GM12874 (cell line): ENCODE measurements around the gene RASGRF2.

ENCODE experiments used
- TF ChIP-seq, protein P1 (sequence below): IDR thresholded peaks from 2 replicates; pipeline ENCODE4 v1.5.1; 2011; ENCODE audit warnings: low read depth, mild to moderate bottlenecking, control low read depth, low read length, moderate library complexity; ENCODE audit not compliant: insufficient read depth

Gene RASGRF2

DNA sequence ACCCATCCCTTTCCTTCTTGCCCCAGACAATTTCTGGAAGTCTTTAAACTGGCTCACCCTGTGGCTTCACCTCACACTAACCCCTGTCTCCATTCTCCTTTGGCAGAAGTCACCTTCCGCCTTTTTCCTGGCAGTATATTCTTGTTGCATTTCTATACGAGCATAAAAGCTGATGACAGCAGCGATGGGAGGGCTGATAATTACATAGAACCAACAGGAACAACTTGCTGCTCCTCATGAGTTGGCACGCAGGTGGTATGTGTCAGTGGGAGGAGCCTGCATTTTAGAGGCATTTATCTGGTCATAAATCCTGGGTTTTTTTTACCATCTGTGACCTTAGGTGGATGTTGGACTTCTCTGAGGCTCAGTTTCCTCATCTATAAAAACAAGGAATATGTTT lies 211.6 kb downstream of the RASGRF2 start:
- TF ChIP-seq, protein P1, sequence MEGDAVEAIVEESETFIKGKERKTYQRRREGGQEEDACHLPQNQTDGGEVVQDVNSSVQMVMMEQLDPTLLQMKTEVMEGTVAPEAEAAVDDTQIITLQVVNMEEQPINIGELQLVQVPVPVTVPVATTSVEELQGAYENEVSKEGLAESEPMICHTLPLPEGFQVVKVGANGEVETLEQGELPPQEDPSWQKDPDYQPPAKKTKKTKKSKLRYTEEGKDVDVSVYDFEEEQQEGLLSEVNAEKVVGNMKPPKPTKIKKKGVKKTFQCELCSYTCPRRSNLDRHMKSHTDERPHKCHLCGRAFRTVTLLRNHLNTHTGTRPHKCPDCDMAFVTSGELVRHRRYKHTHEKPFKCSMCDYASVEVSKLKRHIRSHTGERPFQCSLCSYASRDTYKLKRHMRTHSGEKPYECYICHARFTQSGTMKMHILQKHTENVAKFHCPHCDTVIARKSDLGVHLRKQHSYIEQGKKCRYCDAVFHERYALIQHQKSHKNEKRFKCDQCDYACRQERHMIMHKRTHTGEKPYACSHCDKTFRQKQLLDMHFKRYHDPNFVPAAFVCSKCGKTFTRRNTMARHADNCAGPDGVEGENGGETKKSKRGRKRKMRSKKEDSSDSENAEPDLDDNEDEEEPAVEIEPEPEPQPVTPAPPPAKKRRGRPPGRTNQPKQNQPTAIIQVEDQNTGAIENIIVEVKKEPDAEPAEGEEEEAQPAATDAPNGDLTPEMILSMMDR = no peak

DNA sequence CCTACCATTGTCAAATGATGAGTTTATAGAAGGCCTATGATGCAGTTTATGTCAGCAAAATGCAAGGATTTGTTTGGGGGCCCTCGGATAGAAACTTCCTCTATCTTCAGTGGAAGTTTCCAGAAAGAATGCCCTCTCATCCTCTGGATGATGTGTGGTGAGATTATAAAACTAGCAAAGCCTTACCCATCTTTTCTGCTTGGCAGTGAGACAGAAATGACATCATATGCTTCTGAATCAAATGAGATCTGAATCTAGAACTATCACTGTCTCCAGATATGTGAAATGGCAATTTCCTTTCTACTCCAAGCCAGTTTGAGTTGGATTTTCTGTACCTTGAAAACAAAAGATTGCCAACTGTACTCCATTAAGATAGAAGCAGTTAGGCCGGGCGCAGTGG lies 212.5 kb downstream of the RASGRF2 start:
- TF ChIP-seq, protein P1 = no peak

DNA sequence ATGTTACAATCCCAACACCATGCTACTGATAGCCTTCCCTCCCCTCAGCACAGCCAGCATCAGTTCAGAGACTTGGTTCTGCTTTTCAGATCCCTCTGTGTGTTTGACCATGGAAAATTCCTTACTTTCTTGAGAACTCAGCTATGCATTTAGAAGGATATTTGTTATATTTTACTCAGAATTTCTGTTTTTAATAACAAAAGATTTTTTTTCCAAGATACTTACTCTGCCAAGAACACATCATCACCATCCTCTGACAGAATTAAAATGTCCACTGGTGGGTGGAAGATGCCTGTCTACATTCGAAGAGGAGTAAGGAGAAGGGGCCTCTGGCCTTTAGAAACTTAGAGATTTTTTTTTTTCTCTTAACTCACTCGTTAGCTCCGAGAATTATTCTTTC lies 216.9 kb downstream of the RASGRF2 start:
- TF ChIP-seq, protein P1 = no peak

DNA sequence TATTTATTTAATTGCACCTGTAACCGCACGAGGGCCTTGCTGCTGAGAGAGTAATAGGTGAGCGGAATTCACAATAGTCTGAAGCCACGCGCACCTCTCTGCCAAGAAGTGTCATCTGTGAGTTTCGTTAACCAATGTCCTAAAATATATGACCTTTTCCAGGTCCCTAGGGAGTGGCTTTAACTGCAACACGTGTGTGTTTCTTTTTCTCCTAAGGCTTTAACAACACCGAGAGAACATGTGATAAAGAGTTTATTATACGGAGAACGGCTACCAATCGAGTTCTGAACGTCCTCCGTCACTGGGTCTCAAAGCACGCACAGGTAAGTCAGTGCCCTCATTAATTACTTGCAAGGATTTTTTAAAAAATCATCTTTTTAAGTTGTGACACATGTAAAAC lies 219.8 kb downstream of the RASGRF2 start:
- TF ChIP-seq, protein P1 = no peak

DNA sequence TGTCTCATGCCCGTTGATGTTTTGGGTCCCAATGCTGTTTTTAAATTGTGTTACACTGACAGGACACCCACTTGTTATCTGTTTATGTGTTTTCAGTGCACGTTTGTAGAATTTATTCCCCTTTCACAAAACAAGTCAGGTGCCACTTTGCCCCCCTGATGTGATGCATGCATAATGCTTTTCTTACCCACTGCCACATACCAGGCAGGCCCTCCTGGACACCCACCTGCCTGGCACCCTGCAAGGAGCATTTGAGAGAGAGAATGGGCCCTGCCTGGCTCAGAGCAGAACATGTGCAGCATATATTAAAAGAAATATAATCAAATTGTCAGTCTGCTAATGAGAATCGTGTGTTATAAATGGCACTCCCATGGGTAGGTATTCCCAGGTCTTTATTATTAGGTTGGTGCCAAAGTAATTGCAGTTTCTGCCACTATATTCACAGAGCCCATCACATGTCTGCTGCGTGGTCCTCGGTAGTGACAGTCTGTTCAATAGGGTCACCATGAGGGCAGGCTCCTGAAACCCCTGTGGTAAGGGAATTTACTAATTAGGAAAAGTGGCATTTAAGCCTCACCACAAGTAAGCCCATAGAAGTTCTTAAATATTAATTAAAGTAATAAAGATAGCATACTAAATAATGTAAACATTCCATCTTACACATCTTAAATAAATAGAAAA lies 220.8 kb downstream of the RASGRF2 start:
- TF ChIP-seq, protein P1 = no peak

DNA sequence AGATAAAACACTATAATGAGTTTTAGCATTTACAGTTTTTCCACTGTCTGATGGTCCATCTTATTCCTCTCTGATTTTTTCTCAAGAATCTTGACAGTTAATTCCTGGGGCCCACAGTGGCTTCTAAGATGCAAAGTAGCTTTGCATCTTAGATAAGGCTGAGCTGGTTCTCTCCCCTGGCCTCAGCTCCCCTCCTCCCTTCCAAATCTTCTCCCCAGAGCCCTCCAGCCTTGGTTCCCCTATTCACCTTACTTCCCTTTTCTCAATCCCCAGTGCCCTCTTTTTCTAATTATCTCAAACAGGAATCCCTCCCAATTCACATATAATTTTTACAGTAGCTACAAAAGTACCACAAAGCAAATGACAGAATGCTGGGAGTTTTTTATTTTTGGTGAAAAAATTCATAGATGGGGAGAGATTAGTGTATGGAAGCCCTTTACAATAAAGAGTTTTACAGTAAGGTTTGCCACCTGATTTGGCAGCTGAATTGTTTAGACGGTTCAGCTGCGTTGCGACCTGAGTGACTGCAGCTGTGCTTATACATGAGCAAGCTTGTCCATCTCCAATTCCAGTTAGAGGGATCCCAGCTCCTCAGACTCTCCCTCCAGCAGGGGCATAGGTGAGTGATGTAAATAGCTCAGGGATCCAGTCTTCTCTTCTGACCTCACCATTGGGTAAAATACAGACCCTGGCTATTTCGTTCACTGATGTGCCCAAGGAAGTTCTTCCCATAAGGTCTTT lies 221.6 kb downstream of the RASGRF2 start:
- TF ChIP-seq, protein P1 = no peak

DNA sequence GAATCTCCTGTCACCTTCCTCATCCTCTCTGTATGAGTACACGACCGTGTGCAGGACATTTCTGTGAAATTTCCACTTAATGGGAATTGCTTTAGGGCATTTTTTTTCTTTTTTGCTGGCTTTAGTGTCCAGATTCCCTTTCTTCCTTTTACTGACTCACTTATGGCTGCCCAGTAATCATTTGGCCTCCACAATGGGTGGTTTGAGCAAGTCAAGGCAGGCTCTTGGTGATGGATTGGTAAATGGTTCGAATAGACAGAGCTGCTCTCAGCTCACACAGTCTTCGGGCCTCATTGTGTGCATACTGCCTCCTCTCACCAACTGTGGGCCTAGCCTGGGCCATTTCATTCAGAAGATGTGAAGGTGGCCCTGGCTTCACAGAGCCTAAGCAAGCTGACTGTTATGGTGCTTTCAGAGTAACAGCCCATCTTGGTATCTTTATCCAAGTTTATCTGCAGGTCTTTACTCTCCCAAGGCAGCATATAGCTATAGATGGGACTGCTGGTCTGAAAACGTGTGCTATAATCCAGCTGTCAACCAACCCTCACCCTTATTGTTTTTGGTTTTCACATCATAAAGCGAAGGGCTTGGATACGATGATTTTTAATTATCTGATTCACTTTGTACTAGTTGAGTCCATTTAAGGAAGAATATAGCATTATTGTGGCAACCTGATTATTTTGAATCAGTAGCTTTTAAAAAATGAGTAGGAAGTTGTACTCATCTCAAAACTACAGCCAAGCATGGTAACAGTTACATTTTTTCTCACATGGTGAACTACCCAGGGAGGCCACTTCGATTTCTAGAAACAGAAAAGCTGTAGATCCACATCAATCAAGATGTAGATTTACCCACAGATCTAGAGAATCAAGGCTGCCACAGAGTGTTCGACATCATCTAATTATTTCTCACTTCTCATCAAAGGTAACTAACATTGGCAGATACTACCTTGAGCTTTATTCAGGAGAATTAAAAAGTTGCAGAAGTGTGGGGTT lies 222.5 kb downstream of the RASGRF2 start:
- TF ChIP-seq, protein P1 = no peak
